Neural progenitor cell (in vitro differentiated cells): ENCODE measurements around the gene DSCAML1.

Experiments used
- EZH2phosphoT487 ChIP-seq: fragments of 200-600 bp; sonication (generic); IDR thresholded peaks from 2 replicates; pipeline ENCODE4 v1.6.1; 2017; ENCODE audit warnings: antibody characterized with exemption
- TF ChIP-seq, protein P1 (sequence below): fragments of 200-600 bp; sonication (generic); IDR thresholded peaks from 2 replicates; pipeline ENCODE4 v1.5.1; 2017; ENCODE audit warnings: antibody characterized with exemption, mild to moderate bottlenecking

DNA sequence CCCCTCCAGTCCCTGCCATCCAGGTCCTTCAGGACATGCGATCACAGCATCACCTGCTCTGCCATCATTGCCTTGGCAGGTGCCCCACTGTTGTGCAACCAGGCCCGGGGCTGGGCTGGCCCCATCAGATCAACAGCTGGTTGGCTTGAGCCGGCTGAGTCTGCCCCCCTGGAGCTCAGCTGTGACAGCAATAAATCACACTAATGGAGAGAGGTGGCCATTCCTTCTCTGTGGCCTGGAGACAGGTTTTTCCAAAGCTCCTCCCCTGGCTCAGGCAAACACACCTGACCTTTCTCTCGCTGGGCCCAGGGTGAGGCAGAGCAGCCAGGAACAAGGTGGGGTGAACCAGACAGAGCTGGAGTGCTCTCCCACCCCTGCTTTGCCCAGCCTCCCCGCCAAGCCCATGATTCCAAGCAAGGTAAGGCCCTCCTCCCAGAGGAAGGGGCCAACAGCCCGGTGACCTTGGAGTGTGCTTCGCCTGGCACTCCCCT is 36.4 kb upstream of the DSCAML1 start:
- TF ChIP-seq, protein P1, sequence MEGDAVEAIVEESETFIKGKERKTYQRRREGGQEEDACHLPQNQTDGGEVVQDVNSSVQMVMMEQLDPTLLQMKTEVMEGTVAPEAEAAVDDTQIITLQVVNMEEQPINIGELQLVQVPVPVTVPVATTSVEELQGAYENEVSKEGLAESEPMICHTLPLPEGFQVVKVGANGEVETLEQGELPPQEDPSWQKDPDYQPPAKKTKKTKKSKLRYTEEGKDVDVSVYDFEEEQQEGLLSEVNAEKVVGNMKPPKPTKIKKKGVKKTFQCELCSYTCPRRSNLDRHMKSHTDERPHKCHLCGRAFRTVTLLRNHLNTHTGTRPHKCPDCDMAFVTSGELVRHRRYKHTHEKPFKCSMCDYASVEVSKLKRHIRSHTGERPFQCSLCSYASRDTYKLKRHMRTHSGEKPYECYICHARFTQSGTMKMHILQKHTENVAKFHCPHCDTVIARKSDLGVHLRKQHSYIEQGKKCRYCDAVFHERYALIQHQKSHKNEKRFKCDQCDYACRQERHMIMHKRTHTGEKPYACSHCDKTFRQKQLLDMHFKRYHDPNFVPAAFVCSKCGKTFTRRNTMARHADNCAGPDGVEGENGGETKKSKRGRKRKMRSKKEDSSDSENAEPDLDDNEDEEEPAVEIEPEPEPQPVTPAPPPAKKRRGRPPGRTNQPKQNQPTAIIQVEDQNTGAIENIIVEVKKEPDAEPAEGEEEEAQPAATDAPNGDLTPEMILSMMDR, result no peak
- TF ChIP-seq EZH2phosphoT487, result no peak
